ENCODE data around the gene GNAT1. TPM values are rescaled to one million over a fixed set of nuclear protein-coding genes. Genes with fewer than 3 reads are reported as not detected.

The GNAT1 gene
- total and polyA plus RNA-seq, 2 of the 13 experiments (the other 11 are each of a cell fraction or from before 2014, with no cell fraction given): 0.15 TPM; not detected in 1

DNA sequence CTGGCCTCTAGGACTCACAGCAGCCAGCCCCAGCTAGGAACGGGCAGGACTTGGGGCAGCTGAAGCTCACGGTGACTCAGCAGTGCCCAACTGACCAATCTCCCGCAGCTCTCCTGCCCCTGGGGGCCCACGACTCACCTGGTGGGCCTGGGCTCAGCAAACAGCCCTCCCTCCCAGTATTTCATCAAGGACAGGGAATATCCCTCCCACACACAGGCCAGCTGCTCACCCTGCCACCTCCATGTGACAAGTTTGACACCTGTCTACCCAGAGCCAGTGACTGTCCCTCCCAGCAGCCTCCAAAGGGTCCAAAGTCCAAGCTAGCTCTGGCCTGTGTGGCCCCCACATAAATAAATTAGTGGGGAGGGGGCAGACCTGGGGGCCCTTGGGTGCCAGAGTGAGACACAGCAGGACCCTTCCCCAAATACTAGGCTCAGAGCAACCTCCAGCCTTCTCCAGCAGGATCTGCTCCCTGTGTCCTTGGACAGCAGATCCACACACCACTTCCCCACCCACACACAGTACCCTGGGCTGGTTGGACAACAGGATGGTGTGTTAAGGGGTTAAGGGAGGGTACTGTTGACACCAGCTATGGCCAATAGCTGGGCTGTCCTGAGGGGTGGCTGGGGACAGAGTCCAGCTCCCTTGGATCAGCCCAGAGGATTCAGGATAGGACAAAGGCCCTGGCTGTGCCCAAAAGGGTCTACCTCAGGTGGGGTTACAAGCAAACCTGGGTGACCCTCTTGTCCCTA is 4.3 kb downstream of the GNAT1 start:
- CTCF ChIA-PET (ENCODE audit: low intra/inter-chr PET ratio, low total read pairs): interaction anchor here (1.4 to 4.8 kb wide), 4 partner anchors 10 to 40 kb away, joined by 4 to 265 read pairs (median 10); partner anchors contain the start of gene SLC38A3
- peak; percentile 97 for DNase-seq (ENCODE audit: low spot score)
- Histone ChIP-seq H2AFZ (ENCODE audit: low read length) (no peak overlapping the region), H3K4me1 (ENCODE audit: insufficient read depth, low read length) (peaks cover 55% of the 10 kb centered on the region), H3K27me3 (ENCODE audit: control insufficient read depth in 1 of 2, insufficient read depth in 2 of 2, low read length in 2 of 2) (no peaks in the 10 kb centered on the region), H3K9ac (ENCODE audit: insufficient read depth, low read depth, low read length) (peak overlapping the region; percentile 82), H3K36me3 (replicated peaks in 1 of 2; ENCODE audit: control insufficient read depth in 1 of 2, insufficient read depth in 2 of 2, low read length in 2 of 2) (no peaks in the 10 kb centered on the region), H3K27ac (ENCODE audit: extremely low read length, insufficient read depth, low read length) (peak overlapping the region; percentile 97), H3K4me3 (replicated peaks in 1 of 3; ENCODE audit: insufficient read depth in 1 of 3, low read depth in 2 of 3, low read length in 3 of 3) (peak overlapping the region; percentile 35 to 70 (median 36)), H3K9me3 (ENCODE audit: low read length) (no peaks in the 10 kb centered on the region), H3K4me2 (ENCODE audit: low read depth, low read length) (peak overlapping the region; percentile 91), H3K79me2 (ENCODE audit: insufficient read depth, low read length) (no peaks in the 10 kb centered on the region), H4K20me1 (ENCODE audit: insufficient read depth, low read length) (peaks cover 4% of the 10 kb centered on the region)
- BruUV-seq (replicated peaks): no TSS peak
- peak; percentile 92 for ATAC-seq
- POLR2A ChIA-PET: interaction anchor here (0.6 to 4.0 kb wide), 31 partner anchors 12 to 351 kb away, joined by 3 to 844 read pairs (median 6); partner anchors contain the start of genes GNAI2, HYAL1, HYAL3 and IFRD2
- 0% methylated on average over 1 of the region's 4 CpGs for WGBS (ENCODE audit: low lambda C conversion rate)
- intact Hi-C loops (cut with micrococcal nuclease; ENCODE audit: unreplicated experiment) (loop anchor here (1.0 kb wide), 2 partner anchors 15 to 26 kb away; no protein-coding TSS in a partner anchor), in situ Hi-C loops (cut with HindIII; ENCODE audit: extremely low pct_ligation_motif_present, low pct_unique_long_range_greater_than_20kb) (loop anchor here (10.0 kb wide), 1 partner anchor 79 kb away; the partner anchor contains the start of gene LSMEM2)
- peak; percentile 100 for FAIRE-seq
- no peak; the same call in none of the 2 replicates for TF ChIP-seq ZSCAN29 (CRISPR knock-in tag; conservative IDR thresholded peaks at IDR 0.05)
- no peak; the same call in 1 of the 2 replicates for TF ChIP-seq ZNF460 (CRISPR knock-in tag; IDR thresholded peaks at IDR 0.05; ENCODE audit: borderline replicate concordance)
- no peak for TF ChIP-seq ISX (CRISPR knock-in tag; conservative IDR thresholded peaks at IDR 0.05)
- TF ChIP-seq ZNF225 (CRISPR knock-in tag; IDR thresholded peaks at IDR 0.05): no peak
- TF ChIP-seq ZNF343 (CRISPR knock-in tag; IDR thresholded peaks at IDR 0.05): peak; percentile 83
- peak; percentile 92 for TF ChIP-seq ZFP37 (CRISPR knock-in tag; IDR thresholded peaks at IDR 0.05; ENCODE audit: borderline replicate concordance)
- peak; percentile 83; the same call in 1 of the 2 replicates for TF ChIP-seq YEATS4 (CRISPR knock-in tag; IDR thresholded peaks at IDR 0.05; ENCODE audit: borderline replicate concordance)
- peak; percentile 75 for TF ChIP-seq ZNF883 (CRISPR knock-in tag; IDR thresholded peaks at IDR 0.05; ENCODE audit: not compliant biosample characterization)
- TF ChIP-seq, protein P1, sequence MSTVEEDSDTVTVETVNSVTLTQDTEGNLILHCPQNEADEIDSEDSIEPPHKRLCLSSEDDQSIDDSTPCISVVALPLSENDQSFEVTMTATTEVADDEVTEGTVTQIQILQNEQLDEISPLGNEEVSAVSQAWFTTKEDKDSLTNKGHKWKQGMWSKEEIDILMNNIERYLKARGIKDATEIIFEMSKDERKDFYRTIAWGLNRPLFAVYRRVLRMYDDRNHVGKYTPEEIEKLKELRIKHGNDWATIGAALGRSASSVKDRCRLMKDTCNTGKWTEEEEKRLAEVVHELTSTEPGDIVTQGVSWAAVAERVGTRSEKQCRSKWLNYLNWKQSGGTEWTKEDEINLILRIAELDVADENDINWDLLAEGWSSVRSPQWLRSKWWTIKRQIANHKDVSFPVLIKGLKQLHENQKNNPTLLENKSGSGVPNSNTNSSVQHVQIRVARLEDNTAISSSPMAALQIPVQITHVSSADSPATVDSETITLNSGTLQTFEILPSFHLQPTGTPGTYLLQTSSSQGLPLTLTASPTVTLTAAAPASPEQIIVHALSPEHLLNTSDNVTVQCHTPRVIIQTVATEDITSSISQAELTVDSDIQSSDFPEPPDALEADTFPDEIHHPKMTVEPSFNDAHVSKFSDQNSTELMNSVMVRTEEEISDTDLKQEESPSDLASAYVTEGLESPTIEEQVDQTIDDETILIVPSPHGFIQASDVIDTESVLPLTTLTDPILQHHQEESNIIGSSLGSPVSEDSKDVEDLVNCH (CRISPR knock-in tag; IDR thresholded peaks at IDR 0.05): 0 out of 2 replicates have a peak, but pooled peaks have one; percentile 89
- peak; percentile 21; the same call in 1 of the 2 replicates for TF ChIP-seq ZNF891 (CRISPR knock-in tag; IDR thresholded peaks at IDR 0.05)
- TF ChIP-seq, protein P2, sequence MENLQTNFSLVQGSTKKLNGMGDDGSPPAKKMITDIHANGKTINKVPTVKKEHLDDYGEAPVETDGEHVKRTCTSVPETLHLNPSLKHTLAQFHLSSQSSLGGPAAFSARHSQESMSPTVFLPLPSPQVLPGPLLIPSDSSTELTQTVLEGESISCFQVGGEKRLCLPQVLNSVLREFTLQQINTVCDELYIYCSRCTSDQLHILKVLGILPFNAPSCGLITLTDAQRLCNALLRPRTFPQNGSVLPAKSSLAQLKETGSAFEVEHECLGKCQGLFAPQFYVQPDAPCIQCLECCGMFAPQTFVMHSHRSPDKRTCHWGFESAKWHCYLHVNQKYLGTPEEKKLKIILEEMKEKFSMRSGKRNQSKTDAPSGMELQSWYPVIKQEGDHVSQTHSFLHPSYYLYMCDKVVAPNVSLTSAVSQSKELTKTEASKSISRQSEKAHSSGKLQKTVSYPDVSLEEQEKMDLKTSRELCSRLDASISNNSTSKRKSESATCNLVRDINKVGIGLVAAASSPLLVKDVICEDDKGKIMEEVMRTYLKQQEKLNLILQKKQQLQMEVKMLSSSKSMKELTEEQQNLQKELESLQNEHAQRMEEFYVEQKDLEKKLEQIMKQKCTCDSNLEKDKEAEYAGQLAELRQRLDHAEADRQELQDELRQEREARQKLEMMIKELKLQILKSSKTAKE (CRISPR knock-in tag; IDR thresholded peaks at IDR 0.05; ENCODE audit: borderline replicate concordance): peak; percentile 82; the same call in 1 of the 2 replicates
- no peak; the same call in 1 of the 2 replicates for TF ChIP-seq RFX5 (IDR thresholded peaks at IDR 0.05; ENCODE audit: low read depth, low read length)
- TF ChIP-seq GATA4 (IDR thresholded peaks at IDR 0.05; ENCODE audit: borderline replicate concordance, low read depth): no peak; the same call in 1 of the 2 replicates
- TF ChIP-seq ZBTB3 (CRISPR knock-in tag; IDR thresholded peaks at IDR 0.05; ENCODE audit: borderline replicate concordance, low read depth): peak; percentile 82; the same call in 1 of the 2 replicates
- TF ChIP-seq ZNF121 (CRISPR knock-in tag; IDR thresholded peaks at IDR 0.05): no peak
- TF ChIP-seq ZMYM4 (CRISPR knock-in tag; IDR thresholded peaks at IDR 0.05): peak; percentile 35; the same call in 1 of the 2 replicates
- TF ChIP-seq GTF2F1 (IDR thresholded peaks at IDR 0.05; ENCODE audit: low read length): no peak
- no peak for TF ChIP-seq PAX8 (CRISPR knock-in tag; IDR thresholded peaks at IDR 0.05; ENCODE audit: borderline replicate concordance)
- no peak for TF ChIP-seq ZFP82 (CRISPR knock-in tag; IDR thresholded peaks at IDR 0.05; ENCODE audit: borderline replicate concordance)
- peak; percentile 76; the same call in 1 of the 2 replicates for TF ChIP-seq TOPORS (CRISPR knock-in tag; IDR thresholded peaks at IDR 0.05)

Data from HepG2 (cell line).